Activated CD4-positive, alpha-beta memory T cell treated with anti-CD3 and anti-CD28 coated beads, Interleukin-2, amount 10 ng/mL, durations not matched to agents 7 days and 5 days (primary cell): ENCODE results near the gene QSOX1. TPM values are rescaled to one million over a fixed set of nuclear protein-coding genes. Genes with fewer than 3 reads are reported as not detected.

ENCODE experiments used
- CTCF ChIA-PET: fragments of 350-600 bp; sonication (Branson Sonifier 250); formaldehyde crosslinking; loops from one replicate; lab custom pipeline; 2021; ENCODE audit warnings: antibody characterized with exemption, inconsistent platforms; lab: Charles Lee
- POLR2A ChIA-PET: fragments of 350-600 bp; sonication (Branson Sonifier 250); formaldehyde crosslinking; loops from one replicate; lab custom pipeline; 2021; ENCODE audit warnings: antibody characterized with exemption; lab: Charles Lee
- DNase-seq: peaks from one replicate; pipeline ENCODE4 v3.0.0-alpha.2; 2020
- H3K27ac Mint-ChIP-seq: one replicate; pipeline ENCODE4 v1.8.0; 2021; ENCODE audit warnings: mild to moderate bottlenecking, mixed read lengths
- H3K27me3 Mint-ChIP-seq: one replicate; pipeline ENCODE4 v1.8.0; 2021; ENCODE audit warnings: mixed read lengths
- H3K36me3 Mint-ChIP-seq: one replicate; pipeline ENCODE4 v1.8.0; 2021; ENCODE audit warnings: low read depth, mixed read lengths
- H3K4me1 Mint-ChIP-seq: one replicate; pipeline ENCODE4 v1.8.0; 2021; ENCODE audit warnings: mixed read lengths
- H3K4me3 Mint-ChIP-seq: one replicate; pipeline ENCODE4 v1.8.0; 2021; ENCODE audit warnings: mild to moderate bottlenecking, mixed read lengths
- H3K9me3 Mint-ChIP-seq: one replicate; pipeline ENCODE4 v1.8.0; 2021; ENCODE audit warnings: mixed read lengths
- total RNA-seq, 2 experiments: library from RNA; stranded (reverse); gene quantifications; one replicate each; pipeline ENCODE4 v1.2.3, GENCODE V29; 2021

The QSOX1 gene
- total RNA-seq, 2 experiments from 2014 or later: 28.9 to 35.1 TPM

DNA sequence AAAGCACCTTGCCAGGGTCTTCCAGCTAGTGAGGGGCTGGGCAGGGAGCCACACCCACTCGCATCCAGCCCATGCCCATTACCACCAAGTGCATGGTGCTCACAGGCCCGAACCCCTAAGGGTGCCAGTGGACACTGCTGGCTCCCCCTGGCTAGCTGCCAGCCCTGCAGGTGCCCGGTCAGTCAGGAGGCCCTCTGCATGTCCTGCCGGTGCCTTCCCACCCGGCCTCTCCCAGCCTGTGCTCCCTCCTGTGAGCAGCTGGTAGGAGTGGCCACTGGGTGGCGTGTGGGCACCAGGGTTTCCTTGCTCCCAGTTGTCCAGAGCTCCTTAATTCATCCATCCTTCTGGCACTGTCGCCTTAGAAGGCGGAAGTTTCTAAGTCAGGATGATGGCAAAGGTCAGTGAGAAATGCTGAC is 33.4 kb downstream of the QSOX1 start:
- CTCF ChIA-PET: interaction anchor here (0.9 to 1.8 kb wide), 7 partner anchors 9 to 294 kb away, joined by 3 to 14 read pairs (median 4); no protein-coding TSS in a partner anchor
- no peaks in the 10 kb centered on the region for H3K9me3 Mint-ChIP-seq
- no peak for DNase-seq
- H3K27ac Mint-ChIP-seq: no peak overlapping the region
- peaks cover 15% of the 10 kb centered on the region for H3K4me1 Mint-ChIP-seq
- H3K27me3 Mint-ChIP-seq: no peaks in the 10 kb centered on the region
- POLR2A ChIA-PET: no interaction called here
- H3K36me3 Mint-ChIP-seq: no peaks in the 10 kb centered on the region
- no peak overlapping the region for H3K4me3 Mint-ChIP-seq

DNA sequence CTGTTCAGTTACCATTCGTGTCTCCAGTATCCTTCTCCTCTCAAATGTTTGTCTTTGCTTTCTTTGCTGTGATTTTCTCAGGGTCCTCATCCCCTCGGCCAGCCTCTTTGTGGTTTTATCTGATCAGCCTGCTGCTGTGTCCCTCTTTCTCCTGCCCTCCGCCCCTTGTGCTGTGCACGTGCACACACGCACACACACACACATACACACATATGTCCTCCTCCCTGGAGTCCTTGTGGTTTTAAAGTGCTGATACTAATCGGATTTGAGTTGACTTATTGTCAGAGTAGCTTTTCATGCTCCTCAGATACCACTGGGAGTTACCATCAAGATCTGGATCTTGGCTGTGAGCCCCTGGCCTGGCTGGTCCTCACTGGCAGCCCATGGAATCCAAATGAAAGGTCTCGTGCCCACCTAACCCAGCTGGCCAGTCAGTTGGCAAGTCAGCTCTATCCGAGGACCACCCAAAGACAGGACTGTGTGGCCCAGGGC is 34.1 kb downstream of the QSOX1 start:
- Mint-ChIP-seq H3K4me1 (peaks cover 15% of the 10 kb centered on the region), H3K9me3 (no peaks in the 10 kb centered on the region), H3K4me3 (no peak overlapping the region), H3K27me3 (no peaks in the 10 kb centered on the region), H3K36me3 (no peaks in the 10 kb centered on the region), H3K27ac (no peak overlapping the region)
- CTCF ChIA-PET: interaction anchor here (1.1 to 1.8 kb wide), 5 partner anchors 10 to 294 kb away, joined by 3 to 14 read pairs (median 5); no protein-coding TSS in a partner anchor
- POLR2A ChIA-PET: no interaction called here
- DNase-seq: no peak

- Mint-ChIP-seq H3K4me3 (no peak overlapping the region), H3K27me3 (no peaks in the 10 kb centered on the region), H3K27ac (no peak overlapping the region), H3K36me3 (no peaks in the 10 kb centered on the region), H3K4me1 (peaks cover 15% of the 10 kb centered on the region), H3K9me3 (no peaks in the 10 kb centered on the region)
- ChIA-PET POLR2A (no interaction called here), CTCF (interaction anchor here (1.1 to 1.5 kb wide), 2 partner anchors 11 to 375 kb away, joined by 3 read pairs; no protein-coding TSS in a partner anchor)
- no peak for DNase-seq
Observed at GRCh38 chr1:180190091-180190490, 35.4 kb downstream of the QSOX1 start.

- ChIA-PET CTCF (interaction anchor here (1.2 kb wide), 1 partner anchor 224 kb away, joined by 3 read pairs; no protein-coding TSS in a partner anchor), POLR2A (no interaction called here)
- DNase-seq: no peak
- Mint-ChIP-seq H3K36me3 (no peaks in the 10 kb centered on the region), H3K9me3 (no peaks in the 10 kb centered on the region), H3K27ac (no peak overlapping the region), H3K4me3 (no peak overlapping the region), H3K27me3 (no peaks in the 10 kb centered on the region), H3K4me1 (peaks cover 15% of the 10 kb centered on the region)
Observed at GRCh38 chr1:180192172-180192571, 37.5 kb downstream of the QSOX1 start.

DNA sequence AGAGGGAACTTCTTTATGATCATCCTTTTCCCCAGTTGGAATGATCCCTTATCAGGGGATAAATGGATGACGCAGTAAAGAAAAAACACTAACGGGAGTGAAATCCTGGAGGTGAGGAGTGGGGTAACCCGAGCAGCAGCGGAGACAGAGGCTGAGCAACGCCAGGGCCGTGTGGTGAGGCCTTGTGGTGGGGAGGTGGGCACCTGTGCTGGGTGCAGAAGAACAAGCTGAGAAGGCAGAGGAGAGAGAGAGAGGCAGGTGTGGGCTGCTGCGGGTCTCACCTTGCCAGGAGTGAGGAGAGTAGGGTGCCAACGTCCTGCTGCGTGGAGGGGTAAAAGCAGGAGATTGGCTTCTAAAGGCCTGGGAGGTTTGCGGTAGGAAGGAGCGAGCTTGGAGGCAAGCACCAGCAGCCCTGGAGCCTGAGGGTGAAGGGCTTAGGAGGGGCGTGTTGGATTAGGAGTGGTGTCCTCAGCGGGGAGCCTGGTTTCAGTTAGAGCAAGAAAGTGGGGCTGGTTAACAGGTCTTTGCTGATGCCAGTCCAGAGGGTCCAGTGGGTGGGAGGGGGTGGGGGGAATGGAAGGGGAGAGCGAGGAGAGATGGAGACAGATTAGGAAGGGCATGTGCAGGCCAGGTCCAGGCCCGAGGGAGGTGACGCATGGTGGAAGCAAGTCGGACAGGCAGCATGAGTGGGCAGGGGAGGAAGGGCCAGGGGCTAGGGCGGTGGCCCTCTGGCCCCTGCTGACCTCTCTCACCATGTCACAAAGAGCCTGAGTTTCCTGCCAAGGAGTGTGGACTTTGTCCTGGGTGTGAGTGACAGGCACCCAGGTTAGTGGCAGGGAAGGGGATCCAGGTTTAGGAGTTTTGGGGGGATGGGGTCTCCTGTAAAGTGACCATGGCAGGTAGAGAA is 38.7 kb downstream of the QSOX1 start:
- Mint-ChIP-seq H3K4me1 (peaks cover 15% of the 10 kb centered on the region), H3K27me3 (no peaks in the 10 kb centered on the region), H3K4me3 (no peak overlapping the region), H3K36me3 (no peaks in the 10 kb centered on the region), H3K9me3 (no peaks in the 10 kb centered on the region), H3K27ac (no peak overlapping the region)
- DNase-seq: no peak
- POLR2A ChIA-PET: no interaction called here
- CTCF ChIA-PET: interaction anchor here (1.2 kb wide), 1 partner anchor 223 kb away, joined by 3 read pairs; no protein-coding TSS in a partner anchor

DNA sequence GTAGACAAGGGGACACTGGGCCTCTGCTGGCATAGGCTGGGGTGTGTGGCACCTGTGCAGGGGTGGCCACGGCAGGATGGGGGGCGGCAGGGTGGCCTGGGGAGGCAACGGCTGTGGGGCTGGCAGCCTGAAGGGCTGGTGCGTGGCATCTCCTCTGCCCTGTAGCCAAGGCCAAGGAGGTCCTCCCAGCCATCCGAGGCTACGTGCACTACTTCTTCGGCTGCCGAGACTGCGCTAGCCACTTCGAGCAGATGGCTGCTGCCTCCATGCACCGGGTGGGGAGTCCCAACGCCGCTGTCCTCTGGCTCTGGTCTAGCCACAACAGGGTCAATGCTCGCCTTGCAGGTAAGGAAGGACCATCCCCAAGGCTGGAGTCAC is 39.4 kb downstream of the QSOX1 start:
- DNase-seq: no peak
- Mint-ChIP-seq H3K27me3 (no peaks in the 10 kb centered on the region), H3K4me1 (peaks cover 15% of the 10 kb centered on the region), H3K36me3 (no peaks in the 10 kb centered on the region), H3K9me3 (no peaks in the 10 kb centered on the region), H3K27ac (no peak overlapping the region), H3K4me3 (no peak overlapping the region)
- CTCF ChIA-PET: no interaction called here
- POLR2A ChIA-PET: no interaction called here

DNA sequence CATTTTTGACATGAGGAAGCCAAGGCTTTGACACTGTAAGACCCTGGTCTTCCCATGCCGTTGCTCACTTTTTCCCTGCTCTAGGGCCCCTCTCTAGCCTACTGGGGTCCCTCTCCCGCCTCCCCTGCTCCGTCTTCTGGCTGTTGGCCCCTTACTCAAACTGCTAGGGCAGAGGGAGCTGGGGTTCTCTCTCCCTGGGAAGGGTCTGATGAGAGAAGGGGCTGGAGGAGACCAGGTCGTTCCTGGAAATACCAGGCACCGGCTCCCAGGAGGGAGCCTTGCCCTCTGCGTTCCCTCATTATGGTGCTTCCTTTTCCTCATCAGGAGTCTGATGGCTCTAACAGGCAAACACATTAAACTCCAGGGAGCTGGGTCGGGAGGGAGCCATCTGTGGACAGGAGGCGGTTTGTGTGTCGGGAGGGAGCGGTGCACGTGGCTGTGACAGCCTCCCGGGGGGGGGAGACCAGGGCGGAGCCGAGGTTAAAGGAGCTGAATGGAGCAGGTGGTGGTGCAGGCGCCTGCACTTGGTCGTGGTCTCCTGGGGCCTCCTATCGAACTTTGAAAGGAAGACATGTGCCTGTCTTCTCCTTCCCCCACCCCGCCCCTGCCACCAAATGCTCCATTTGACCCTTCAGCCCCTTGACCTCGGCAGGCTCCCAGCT is 40.0 kb downstream of the QSOX1 start:
- Mint-ChIP-seq H3K27ac (no peak overlapping the region), H3K36me3 (no peaks in the 10 kb centered on the region), H3K4me3 (no peak overlapping the region), H3K27me3 (no peaks in the 10 kb centered on the region), H3K4me1 (peaks cover 15% of the 10 kb centered on the region), H3K9me3 (no peaks in the 10 kb centered on the region)
- DNase-seq: no peak
- ChIA-PET POLR2A (no interaction called here), CTCF (no interaction called here)

DNA sequence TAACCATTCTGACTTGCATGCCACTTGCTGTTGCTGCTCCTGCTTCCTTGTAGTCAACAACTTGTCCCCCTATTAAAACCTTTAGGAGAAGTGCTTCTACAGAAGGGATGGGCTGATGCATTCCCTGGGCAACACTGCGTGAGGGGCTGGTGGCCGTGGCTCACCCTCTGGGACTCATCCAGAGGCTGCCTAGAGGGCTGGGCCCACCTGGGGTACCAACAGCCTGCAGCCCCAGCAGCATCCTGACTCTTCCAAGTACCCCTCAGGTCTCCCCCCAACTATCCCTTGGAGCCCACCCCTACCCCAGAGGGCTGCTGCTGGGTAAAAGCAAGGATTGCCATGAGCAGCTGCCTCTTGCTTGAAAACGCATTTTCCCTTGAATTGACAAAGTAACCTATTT is 40.7 kb downstream of the QSOX1 start:
- H3K27me3 Mint-ChIP-seq: no peaks in the 10 kb centered on the region
- DNase-seq: no peak
- no peak overlapping the region for H3K4me3 Mint-ChIP-seq
- ChIA-PET POLR2A (no interaction called here), CTCF (no interaction called here)
- no peak overlapping the region for H3K27ac Mint-ChIP-seq
- no peaks in the 10 kb centered on the region for H3K9me3 Mint-ChIP-seq
- peaks cover 15% of the 10 kb centered on the region for H3K4me1 Mint-ChIP-seq
- H3K36me3 Mint-ChIP-seq: no peaks in the 10 kb centered on the region

GRCh38 chr1:180195916-180196315 is 41.2 kb downstream of the QSOX1 start:
- CTCF ChIA-PET: no interaction called here
- no peaks in the 10 kb centered on the region for H3K27me3 Mint-ChIP-seq

DNA sequence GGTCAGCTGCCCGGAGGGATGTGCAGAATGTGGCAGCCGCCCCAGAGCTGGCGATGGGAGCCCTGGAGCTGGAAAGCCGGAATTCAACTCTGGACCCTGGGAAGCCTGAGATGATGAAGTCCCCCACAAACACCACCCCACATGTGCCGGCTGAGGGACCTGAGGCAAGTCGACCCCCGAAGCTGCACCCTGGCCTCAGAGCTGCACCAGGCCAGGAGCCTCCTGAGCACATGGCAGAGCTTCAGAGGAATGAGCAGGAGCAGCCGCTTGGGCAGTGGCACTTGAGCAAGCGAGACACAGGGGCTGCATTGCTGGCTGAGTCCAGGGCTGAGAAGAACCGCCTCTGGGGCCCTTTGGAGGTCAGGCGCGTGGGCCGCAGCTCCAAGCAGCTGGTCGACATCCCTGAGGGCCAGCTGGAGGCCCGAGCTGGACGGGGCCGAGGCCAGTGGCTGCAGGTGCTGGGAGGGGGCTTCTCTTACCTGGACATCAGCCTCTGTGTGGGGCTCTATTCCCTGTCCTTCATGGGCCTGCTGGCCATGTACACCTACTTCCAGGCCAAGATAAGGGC is 41.9 kb downstream of the QSOX1 start:
- Mint-ChIP-seq H3K9me3 (no peaks in the 10 kb centered on the region), H3K27ac (no peak overlapping the region), H3K36me3 (no peaks in the 10 kb centered on the region), H3K27me3 (no peaks in the 10 kb centered on the region), H3K4me1 (peaks cover 11% of the 10 kb centered on the region), H3K4me3 (no peak overlapping the region)
- CTCF ChIA-PET: no interaction called here
- POLR2A ChIA-PET: no interaction called here
- no peak for DNase-seq

More at GRCh38 chr1:180195916-180196315, 41.2 kb downstream of the QSOX1 start:
- no peak overlapping the region for H3K27ac Mint-ChIP-seq
- no peak for DNase-seq
- peaks cover 15% of the 10 kb centered on the region for H3K4me1 Mint-ChIP-seq
- no peaks in the 10 kb centered on the region for H3K36me3 Mint-ChIP-seq
- H3K9me3 Mint-ChIP-seq: no peaks in the 10 kb centered on the region
- no peak overlapping the region for H3K4me3 Mint-ChIP-seq
- POLR2A ChIA-PET: no interaction called here

DNA sequence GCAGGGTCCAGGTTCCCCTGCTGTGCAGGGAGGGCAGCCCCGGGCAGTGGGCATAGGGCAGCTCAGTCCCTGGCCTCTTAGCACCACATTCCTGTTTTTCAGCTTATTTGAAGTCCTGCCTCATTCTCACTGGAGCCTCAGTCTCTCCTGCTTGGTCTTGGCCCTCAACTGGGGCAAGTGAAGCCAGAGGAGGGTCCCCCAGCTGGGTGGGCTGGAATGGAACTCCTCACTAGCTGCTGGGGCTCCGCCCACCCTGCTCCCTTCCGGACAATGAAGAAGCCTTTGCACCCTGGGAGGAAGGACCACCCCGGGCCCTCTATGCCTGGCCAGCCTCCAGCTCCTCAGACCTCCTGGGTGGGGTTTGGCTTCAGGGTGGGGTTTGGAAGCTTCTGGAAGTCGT is 42.6 kb downstream of the QSOX1 start:
- POLR2A ChIA-PET: no interaction called here
- Mint-ChIP-seq H3K9me3 (no peaks in the 10 kb centered on the region), H3K4me3 (no peak overlapping the region), H3K27me3 (no peaks in the 10 kb centered on the region), H3K4me1 (peaks cover 4% of the 10 kb centered on the region), H3K36me3 (no peaks in the 10 kb centered on the region), H3K27ac (no peak overlapping the region)
- CTCF ChIA-PET: no interaction called here
- DNase-seq: no peak

- H3K4me3 Mint-ChIP-seq: no peak overlapping the region
- H3K9me3 Mint-ChIP-seq: no peaks in the 10 kb centered on the region
- H3K36me3 Mint-ChIP-seq: no peaks in the 10 kb centered on the region
- no peak for DNase-seq
- no peaks in the 10 kb centered on the region for H3K4me1 Mint-ChIP-seq
- CTCF ChIA-PET: no interaction called here
- no peak overlapping the region for H3K27ac Mint-ChIP-seq
- POLR2A ChIA-PET: interaction anchor here (0.9 kb wide), 1 partner anchor 9 kb away, joined by 3 read pairs; no protein-coding TSS in a partner anchor
- no peaks in the 10 kb centered on the region for H3K27me3 Mint-ChIP-seq
Observed at GRCh38 chr1:180198196-180198595, 43.5 kb downstream of the QSOX1 start.

GRCh38 chr1:180198611-180199010 is 43.9 kb downstream of the QSOX1 start:
- ChIA-PET POLR2A (interaction anchor here (0.9 kb wide), 1 partner anchor 8 kb away, joined by 3 read pairs; no protein-coding TSS in a partner anchor), CTCF (no interaction called here)
- DNase-seq: no peak
- Mint-ChIP-seq H3K27ac (no peak overlapping the region), H3K36me3 (no peaks in the 10 kb centered on the region), H3K4me3 (no peak overlapping the region), H3K9me3 (no peaks in the 10 kb centered on the region), H3K4me1 (no peaks in the 10 kb centered on the region), H3K27me3 (no peaks in the 10 kb centered on the region)
